H1 (cell line): ENCODE measurements around the gene OR56B4. TPM values are rescaled to one million over a fixed set of nuclear protein-coding genes. Genes with fewer than 3 reads are reported as not detected.
"Not testable (repeated sequence)": the region's sequence is repeated elsewhere in the genome, so short reads cannot be mapped to it uniquely, and the experiment has no call there.

Source experiments
- CTCF ChIA-PET: fragments of 300-600 bp; sonication (Branson Sonifier 250); formaldehyde crosslinking; loops from one replicate; lab custom pipeline; 2021; ENCODE audit not compliant: partially characterized antibody; lab: Charles Lee
- POLR2A ChIA-PET: fragments of 300-600 bp; sonication (Branson Sonifier 250); formaldehyde crosslinking; loops from one replicate; lab custom pipeline; 2021; ENCODE audit warnings: inconsistent platforms; ENCODE audit not compliant: partially characterized antibody; lab: Charles Lee
- DNase-seq, 2 experiments: peaks; one replicate each; pipeline versions ENCODE4 v3.0.0 to v3.0.0-alpha.2; 2010 to 2022; ENCODE audit warnings: low spot score in 2 of 2, low read depth in 1 of 2, mixed read lengths in 1 of 2
- FAIRE-seq: peaks from 2 replicates; lab custom pipeline; 2011; peaks lifted over from hg19 to GRCh38; lab: Jason Lieb, UNC
- H2AFZ ChIP-seq: 2 replicates; pipeline ENCODE4 v1.8.1; 2012; ENCODE audit warnings: low read length, inconsistent platforms
- H2AK5ac ChIP-seq: 2 replicates; pipeline ENCODE4 v1.6.1; 2013; ENCODE audit warnings: low read depth, low read length
- H2BK120ac ChIP-seq: replicated peaks from 2 replicates; pipeline ENCODE3; 2013; ENCODE audit warnings: low read depth, low read length, inconsistent platforms
- H2BK12ac ChIP-seq: 2 replicates; pipeline ENCODE4 v1.6.1; 2013; ENCODE audit warnings: low read depth, low read length
- H2BK15ac ChIP-seq: 2 replicates; pipeline ENCODE4 v1.6.1; 2013; ENCODE audit warnings: low read length
- H2BK20ac ChIP-seq: 2 replicates; pipeline ENCODE4 v1.6.1; 2013; ENCODE audit warnings: low read length
- H2BK5ac ChIP-seq: 2 replicates; pipeline ENCODE4 v1.6.1; 2013; ENCODE audit warnings: low read depth, low read length
- H3K14ac ChIP-seq: 2 replicates; pipeline ENCODE4 v1.6.1; 2013; ENCODE audit warnings: inconsistent platforms; ENCODE audit not compliant: insufficient read length
- H3K18ac ChIP-seq: 2 replicates; pipeline ENCODE4 v1.6.1; 2013; ENCODE audit warnings: low read length; ENCODE audit errors: extremely low read depth
- H3K23ac ChIP-seq: 2 replicates; pipeline ENCODE4 v1.6.1; 2013; ENCODE audit warnings: inconsistent platforms; ENCODE audit not compliant: insufficient read length
- H3K23me2 ChIP-seq: 2 replicates; pipeline ENCODE4 v1.6.1; 2013; ENCODE audit warnings: low read depth, low read length
- H3K27ac ChIP-seq: 2 replicates; pipeline ENCODE4 v1.6.1; 2011; ENCODE audit warnings: low read depth, low read length, inconsistent platforms
- H3K27me3 ChIP-seq, 4 experiments: replicated peaks in 1 of 4; 1 replicate in 1 of 4; 2 replicates in 3 of 4; pipeline versions ENCODE4 v1.6.1 to v1.8.1; 2011 to 2013; ENCODE audit warnings: low read length in 3 of 4, mild to moderate bottlenecking in 3 of 4, inconsistent platforms in 2 of 4, mixed read lengths in 2 of 4, moderate library complexity in 1 of 4; ENCODE audit not compliant: control insufficient read depth in 3 of 4, insufficient read depth in 3 of 4; ENCODE audit errors: extremely low read depth in 1 of 4
- H3K36me3 ChIP-seq, 4 experiments: 2 replicates each; pipeline versions ENCODE4 v1.6.1 to v1.8.1; 2011 to 2013; ENCODE audit warnings: mild to moderate bottlenecking in 4 of 4, low read length in 3 of 4, moderate library complexity in 2 of 4, control low read depth in 1 of 4, inconsistent platforms in 1 of 4; ENCODE audit not compliant: insufficient read depth in 4 of 4, control insufficient read depth in 2 of 4
- H3K4ac ChIP-seq: replicated peaks from 2 replicates; pipeline ENCODE3; 2013; ENCODE audit warnings: low read length, low read depth, mixed read lengths, inconsistent platforms; ENCODE audit not compliant: insufficient read length
- H3K4me1 ChIP-seq, 4 experiments: replicated peaks in 1 of 4; 1 replicate in 1 of 4; 2 replicates in 3 of 4; pipeline versions ENCODE4 v1.6.1 to v1.8.1; 2011 to 2013; ENCODE audit warnings: low read length in 3 of 4, inconsistent platforms in 2 of 4, mixed read lengths in 1 of 4; ENCODE audit not compliant: insufficient read depth in 4 of 4, control insufficient read depth in 3 of 4
- H3K4me2 ChIP-seq, 2 experiments: 2 replicates each; pipeline versions ENCODE4 v1.6.1 to v1.8.1; 2011 to 2013; ENCODE audit warnings: low read depth in 2 of 2, low read length in 2 of 2, control low read depth in 1 of 2, inconsistent platforms in 1 of 2, mild to moderate bottlenecking in 1 of 2; ENCODE audit not compliant: insufficient read depth in 1 of 2
- H3K4me3 ChIP-seq, 4 experiments: fragments of 200-600, 300-600 bp in 1 of 4; sonication (generic), shearing (Covaris generic), sonication (Bioruptor Twin) in 1 of 4; 2 replicates each; pipeline versions ENCODE4 v1.5.1 to v1.8.1; 2011 to 2016; ENCODE audit warnings: low read length in 4 of 4, low read depth in 3 of 4, control low read depth in 2 of 4, inconsistent platforms in 2 of 4, mild to moderate bottlenecking in 2 of 4, mixed read lengths in 1 of 4, moderate library complexity in 1 of 4; ENCODE audit not compliant: insufficient read depth in 2 of 4; ENCODE audit errors: extremely low read depth in 1 of 4
- H3K56ac ChIP-seq: replicated peaks from 2 replicates; pipeline ENCODE3; 2013; ENCODE audit warnings: low read depth, mild to moderate bottlenecking, mixed read lengths, low read length, inconsistent platforms; ENCODE audit not compliant: insufficient read length
- H3K79me1 ChIP-seq: 2 replicates; pipeline ENCODE4 v1.6.1; 2013; ENCODE audit warnings: low read depth, low read length, control low read depth
- H3K79me2 ChIP-seq, 2 experiments: 2 replicates each; pipeline versions ENCODE4 v1.6.1 to v1.8.1; 2012 to 2013; ENCODE audit warnings: low read length in 2 of 2, mild to moderate bottlenecking in 2 of 2, inconsistent platforms in 1 of 2; ENCODE audit not compliant: insufficient read depth in 2 of 2, control insufficient read depth in 1 of 2
- H3K9ac ChIP-seq, 4 experiments: replicated peaks in 1 of 4; 1 replicate in 1 of 4; 2 replicates in 3 of 4; pipeline versions ENCODE4 v1.6.1 to v1.8.1; 2011 to 2013; ENCODE audit warnings: low read depth in 3 of 4, low read length in 3 of 4, control low read depth in 2 of 4, mild to moderate bottlenecking in 2 of 4, moderate library complexity in 2 of 4, inconsistent platforms in 1 of 4; ENCODE audit errors: extremely low read depth in 1 of 4
- H3K9me3 ChIP-seq, 2 experiments: 2 replicates each; pipeline versions ENCODE4 v1.6.1 to v1.8.1; 2012 to 2013; ENCODE audit warnings: mild to moderate bottlenecking in 2 of 2, moderate library complexity in 2 of 2, control low read depth in 1 of 2, inconsistent platforms in 1 of 2, low read depth in 1 of 2, low read length in 1 of 2, mixed read lengths in 1 of 2; ENCODE audit not compliant: insufficient read depth in 2 of 2
- H4K20me1 ChIP-seq, 2 experiments: replicated peaks in 1 of 2; 2 replicates each; pipeline versions ENCODE3 to v1.8.1; 2011 to 2013; ENCODE audit warnings: inconsistent platforms in 2 of 2, low read length in 2 of 2, mild to moderate bottlenecking in 1 of 2; ENCODE audit not compliant: insufficient read depth in 2 of 2, control insufficient read depth in 1 of 2
- H4K5ac ChIP-seq: 2 replicates; pipeline ENCODE4 v1.6.1; 2013; ENCODE audit warnings: low read length, low read depth, mixed read lengths, inconsistent platforms; ENCODE audit not compliant: insufficient read length
- H4K8ac ChIP-seq: 2 replicates; pipeline ENCODE4 v1.8.0; 2013; ENCODE audit warnings: mild to moderate bottlenecking, moderate library complexity, low read length, inconsistent platforms; ENCODE audit not compliant: insufficient read depth; ENCODE audit errors: extremely low read depth
- H4K91ac ChIP-seq: replicated peaks from 2 replicates; pipeline ENCODE3; 2013; ENCODE audit warnings: low read length, mixed read lengths, inconsistent platforms; ENCODE audit not compliant: insufficient read length
- EP300 ChIP-seq, 2 experiments: IDR thresholded peaks; 1 replicate in 1 of 2; 2 replicates in 1 of 2; pipeline ENCODE4 v1.6.1; 2011 to 2012; ENCODE audit warnings: low read depth in 2 of 2, low read length in 2 of 2, mild to moderate bottlenecking in 2 of 2, borderline replicate concordance in 1 of 2, inconsistent platforms in 1 of 2, moderate library complexity in 1 of 2
- TCF12 ChIP-seq: IDR thresholded peaks from 2 replicates; pipeline ENCODE4 v1.6.1; 2011; ENCODE audit warnings: low read depth, mild to moderate bottlenecking, low read length
- TEAD4 ChIP-seq: IDR thresholded peaks from 2 replicates; pipeline ENCODE4 v1.6.1; 2012; ENCODE audit warnings: low read depth, low read length, inconsistent platforms, mixed read lengths
- WGBS, 2 experiments: shearing (Covaris generic) in 1 of 2; methylation state at CpG; one replicate each; pipeline versions ENCODE4 v1.1.6 to v1.1.7; 2013 to 2015; ENCODE audit warnings: low lambda C conversion rate in 2 of 2, mixed read lengths in 2 of 2, inconsistent platforms in 1 of 2, low coverage in 1 of 2, missing lambda C conversion rate in 1 of 2; ENCODE audit not compliant: insufficient replicate concordance in 2 of 2, insufficient coverage in 1 of 2, insufficient read length in 1 of 2; ENCODE audit errors: extremely low coverage in 1 of 2, missing lambda C conversion rate in 1 of 2; 5-methylcytosine and 5-hydroxymethylcytosine counted together
- polyA plus RNA-seq, 7 experiments: library from polyadenylated mRNA; depleted of rRNA in 3 of 7; stranded (reverse) in 5 of 7; unstranded in 2 of 7; fragments of >200 nt in 5 of 7; fragments of 200-250 nt in 2 of 7; gene quantifications; 1 replicate in 5 of 7; 2 replicates in 1 of 7; 4 replicates in 1 of 7; pipeline versions ENCODE4 v1.2.1 to v1.2.3, GENCODE V29; 2011 to 2013; ENCODE audit warnings: missing spikeins in 2 of 7, mixed read lengths in 2 of 7
- total RNA-seq: library from RNA; stranded (reverse); fragmentation: NEBNext Ultra II Directional; extraction: Animal tissue kit (Norgen Biotek cat#: 25700); gene quantifications from 2 replicates; pipeline ENCODE4 v1.2.1, GENCODE V29; 2021

Gene OR56B4
- total and polyA plus RNA-seq, 2 of the 8 experiments (the other 6 are each of a cell fraction or from before 2014, with no cell fraction given): not detected

- 88% methylated on average over 2 of the region's 2 CpGs; no CpG with 5 or more reads in 1 of the 2 experiments for whole genome bisulfite sequencing, 2 experiments
- H3K27me3 ChIP-seq, H3K9ac ChIP-seq, H3K27ac ChIP-seq, POLR2A ChIA-PET, H2BK20ac ChIP-seq, H2BK5ac ChIP-seq, H2BK12ac ChIP-seq, H4K20me1 ChIP-seq, DNase-seq, FAIRE-seq, H2BK15ac ChIP-seq, H2BK120ac ChIP-seq, H3K23me2 ChIP-seq, H3K18ac ChIP-seq, H3K56ac ChIP-seq, CTCF ChIA-PET, H3K79me2 ChIP-seq, H3K36me3 ChIP-seq, H4K5ac ChIP-seq, H3K4me2 ChIP-seq, H3K4ac ChIP-seq, H3K4me3 ChIP-seq, H2AK5ac ChIP-seq, H4K8ac ChIP-seq, H3K79me1 ChIP-seq, H2AFZ ChIP-seq, H4K91ac ChIP-seq, H3K23ac ChIP-seq, H3K14ac ChIP-seq, H3K4me1 ChIP-seq: not testable (repeated sequence)
- peak; percentile 39; the same call in 1 of the 2 replicates for TF ChIP-seq TCF12
- TF ChIP-seq TEAD4: 0 out of 2 replicates have a peak, but pooled peaks have one; percentile 39
- TF ChIP-seq EP300 (IDR thresholded peaks at IDR 0.05; ENCODE audit: borderline replicate concordance in 1 of 2, low read depth in 2 of 2, low read length in 2 of 2): peak in 1 of 2 experiments; percentile 95; a peak in 1 of 3 replicates
- H3K9me3 ChIP-seq: peaks cover 14 to 16% of the 10 kb centered on the region in 2 experiments
These were observed 31.0 kb upstream of the OR56B4 start for GRCh38 chr11:6076443-6076842.
